Endometrium (tissue), 2 donors: ENCODE results near the gene LARGE1.

Experiments used
- FAIRE-seq: peaks from 2 replicates; lab custom pipeline; 2012; peaks lifted over from hg19 to GRCh38; lab: Jason Lieb, UNC
- donor health status: control.
- donor health status: control.

Gene LARGE1

GRCh38 chr22:33819743-33820142, 100.5 kb downstream of the LARGE1 start:
- no peak for FAIRE-seq

GRCh38 chr22:33817512-33818127, 102.7 kb downstream of the LARGE1 start:
- FAIRE-seq, result no peak

DNA sequence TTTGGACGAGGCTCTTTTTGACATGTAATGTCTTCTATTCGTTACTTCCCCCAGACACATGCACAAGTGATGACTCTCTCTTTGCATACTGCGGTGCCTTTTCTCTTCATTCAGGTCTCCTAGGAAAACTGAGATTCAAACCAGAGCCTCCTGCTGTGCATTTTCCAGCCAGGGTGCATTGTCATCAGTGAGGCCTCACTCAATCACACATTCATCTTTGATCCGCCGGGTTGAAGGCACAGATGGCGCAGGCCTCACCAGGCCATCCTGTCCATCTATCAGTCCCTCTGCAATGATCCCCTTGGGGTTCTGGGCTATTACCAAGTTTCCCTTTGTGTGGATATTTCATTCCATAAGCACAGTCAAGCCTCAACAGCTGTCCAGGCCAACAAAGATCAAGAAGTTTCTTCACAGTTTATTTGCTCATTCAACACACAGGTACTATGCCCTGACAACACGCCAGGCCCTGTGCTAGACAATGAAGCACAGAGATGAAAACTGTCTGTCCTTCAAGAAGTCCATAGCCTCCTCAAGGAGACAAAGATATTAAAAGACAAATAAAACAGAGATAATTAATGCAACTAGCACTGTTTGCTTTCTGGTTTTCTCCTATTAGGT, 107.8 kb downstream of the LARGE1 start:
- no peak for FAIRE-seq

DNA sequence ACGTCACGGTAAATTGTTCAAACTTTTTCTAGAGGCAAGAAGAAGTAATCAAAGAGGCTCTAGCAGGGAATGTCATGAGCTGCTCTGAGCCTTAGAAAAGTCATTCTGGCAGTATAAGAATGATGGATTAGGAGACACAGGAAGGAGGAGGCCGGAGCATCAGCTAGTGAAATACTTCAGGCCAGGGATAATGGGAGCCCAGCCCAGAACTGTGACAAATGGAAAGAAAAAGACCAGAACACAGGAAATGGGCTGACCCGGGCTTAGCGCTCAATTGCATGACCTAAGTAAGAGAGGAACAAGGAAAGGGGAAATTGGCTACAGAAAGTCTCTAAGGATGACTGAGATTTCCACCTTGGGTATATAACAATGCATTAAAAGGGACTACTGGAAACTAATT, 108.6 kb downstream of the LARGE1 start:
- no peak for FAIRE-seq

DNA sequence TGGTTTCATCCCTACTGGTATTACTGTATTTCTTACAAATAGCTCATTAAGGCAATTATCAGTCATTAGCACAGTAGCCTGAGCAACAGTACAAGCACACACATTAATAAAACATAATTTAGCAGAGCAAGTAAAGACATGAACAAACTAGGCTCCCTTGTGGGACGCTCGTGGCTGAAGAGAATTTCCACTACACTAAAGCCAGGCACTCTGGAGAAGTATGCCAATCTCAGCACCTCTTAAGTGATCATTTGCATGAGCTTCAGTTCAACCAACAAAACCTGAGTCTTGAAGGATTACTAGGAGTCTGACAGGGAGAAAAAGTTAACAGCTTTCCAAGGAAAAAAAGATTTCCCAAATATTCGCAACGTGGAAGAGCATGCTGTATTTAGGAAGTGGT, 109.1 kb downstream of the LARGE1 start:
- FAIRE-seq, result no peak

DNA sequence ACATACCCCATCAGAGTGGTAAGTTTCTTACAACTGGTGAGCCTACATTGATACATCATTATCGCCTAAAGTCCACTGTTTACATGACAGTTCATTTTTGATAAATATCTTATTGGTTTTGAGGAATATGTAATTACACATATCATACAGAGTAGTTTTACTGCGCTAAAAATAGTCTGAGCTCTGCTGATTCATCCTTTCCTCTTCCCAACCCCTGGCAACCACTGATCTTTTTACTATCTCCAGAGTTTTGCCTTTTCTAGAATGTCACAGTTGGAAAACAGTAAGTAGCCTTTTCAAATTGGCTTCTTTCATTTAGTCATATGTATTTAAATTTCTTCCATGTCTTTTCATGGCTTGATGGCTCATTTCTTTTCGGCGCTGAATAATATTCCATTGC, 112.8 kb downstream of the LARGE1 start:
- FAIRE-seq, result no peak

DNA sequence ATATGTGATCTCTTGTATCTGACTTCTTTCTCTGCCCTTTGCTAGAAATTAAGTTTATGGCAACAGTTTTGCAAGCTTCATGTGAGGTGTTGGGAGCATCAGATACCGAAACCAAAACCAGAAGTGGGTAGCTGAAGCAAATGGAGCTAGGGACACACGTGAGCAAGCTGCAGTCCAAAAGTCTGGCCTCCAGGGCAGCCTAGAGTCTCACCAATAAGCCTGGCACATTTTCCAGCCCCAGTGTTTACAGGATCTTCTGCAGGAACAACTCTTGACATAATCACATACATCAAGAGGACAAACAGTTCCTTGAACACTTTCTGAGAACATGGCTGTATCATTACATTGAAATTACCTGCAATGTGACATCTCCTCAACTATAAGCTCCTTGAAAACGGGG, 114.1 kb downstream of the LARGE1 start:
- FAIRE-seq, result no peak

GRCh38 chr22:33803371-33804282, 116.6 kb downstream of the LARGE1 start:
- FAIRE-seq, result peak; percentile 74

- no peak for FAIRE-seq
Observed at GRCh38 chr22:33798401-33798800, 121.9 kb downstream of the LARGE1 start.

- no peak for FAIRE-seq
Observed at GRCh38 chr22:33796494-33796893, 123.8 kb downstream of the LARGE1 start.

GRCh38 chr22:33793475-33793874, 126.8 kb downstream of the LARGE1 start:
- no peak for FAIRE-seq

DNA sequence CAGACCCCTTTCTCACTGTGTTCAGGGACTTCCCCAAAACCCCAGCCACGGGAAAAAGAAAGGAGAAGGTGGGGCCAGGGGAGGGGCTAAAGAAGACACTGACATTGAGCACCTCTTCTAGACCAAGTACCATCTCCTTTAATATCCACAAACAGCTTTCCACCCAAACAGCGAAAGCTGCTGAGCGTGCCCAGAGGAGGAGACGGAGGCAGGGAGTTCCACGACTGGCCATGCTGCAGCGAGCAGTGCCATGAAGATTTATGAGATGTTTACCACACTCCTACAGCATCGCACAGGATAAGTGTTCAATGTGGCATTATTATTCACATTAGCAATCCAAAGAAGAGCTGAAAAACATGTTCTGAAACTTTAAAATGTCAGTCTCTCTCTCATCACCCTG, 127.4 kb downstream of the LARGE1 start:
- FAIRE-seq, result no peak

GRCh38 chr22:33789690-33790253, 130.5 kb downstream of the LARGE1 start:
- FAIRE-seq, result no peak

DNA sequence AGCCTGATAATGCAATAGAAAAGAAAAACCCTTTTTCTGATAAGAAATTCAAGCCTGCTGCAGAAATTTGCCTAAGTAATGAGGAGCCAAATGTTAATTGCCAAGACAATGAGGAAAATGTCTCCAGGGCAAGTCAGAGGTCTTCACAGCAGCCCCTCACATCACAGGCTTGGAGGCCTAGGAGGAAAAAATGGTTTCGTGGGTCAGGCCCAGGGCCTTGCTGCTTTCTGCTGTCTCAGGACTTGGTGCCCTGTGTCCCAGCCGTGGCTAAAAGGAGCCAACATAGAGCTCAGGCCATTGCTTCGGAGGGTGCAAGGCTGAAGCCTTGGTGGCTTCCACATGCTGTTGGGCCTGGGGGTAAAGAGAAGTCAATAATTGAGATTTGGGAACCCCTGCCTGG, 131.3 kb downstream of the LARGE1 start:
- FAIRE-seq, result no peak

- FAIRE-seq, result no peak
Observed at GRCh38 chr22:33787645-33788456, 132.4 kb downstream of the LARGE1 start.

DNA sequence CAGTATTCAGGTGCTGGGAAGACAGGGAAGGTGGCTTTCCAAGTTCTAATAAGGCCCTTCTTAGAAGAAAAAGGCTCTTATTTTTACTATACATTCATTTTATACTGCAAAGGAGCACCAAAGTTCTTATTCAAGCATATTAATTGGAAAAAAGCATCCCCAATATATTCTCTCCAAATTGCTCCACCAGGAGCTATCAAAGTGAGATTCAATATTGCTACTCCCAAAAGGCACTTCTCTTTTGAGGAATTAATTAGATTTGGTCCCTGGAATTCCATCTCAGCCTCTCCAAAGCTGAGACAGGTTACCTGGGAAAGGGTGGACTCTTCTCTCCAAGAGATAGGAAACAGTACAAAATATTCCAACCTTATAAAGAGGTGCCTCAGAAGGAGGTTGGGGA, 134.1 kb downstream of the LARGE1 start:
- FAIRE-seq, result no peak

DNA sequence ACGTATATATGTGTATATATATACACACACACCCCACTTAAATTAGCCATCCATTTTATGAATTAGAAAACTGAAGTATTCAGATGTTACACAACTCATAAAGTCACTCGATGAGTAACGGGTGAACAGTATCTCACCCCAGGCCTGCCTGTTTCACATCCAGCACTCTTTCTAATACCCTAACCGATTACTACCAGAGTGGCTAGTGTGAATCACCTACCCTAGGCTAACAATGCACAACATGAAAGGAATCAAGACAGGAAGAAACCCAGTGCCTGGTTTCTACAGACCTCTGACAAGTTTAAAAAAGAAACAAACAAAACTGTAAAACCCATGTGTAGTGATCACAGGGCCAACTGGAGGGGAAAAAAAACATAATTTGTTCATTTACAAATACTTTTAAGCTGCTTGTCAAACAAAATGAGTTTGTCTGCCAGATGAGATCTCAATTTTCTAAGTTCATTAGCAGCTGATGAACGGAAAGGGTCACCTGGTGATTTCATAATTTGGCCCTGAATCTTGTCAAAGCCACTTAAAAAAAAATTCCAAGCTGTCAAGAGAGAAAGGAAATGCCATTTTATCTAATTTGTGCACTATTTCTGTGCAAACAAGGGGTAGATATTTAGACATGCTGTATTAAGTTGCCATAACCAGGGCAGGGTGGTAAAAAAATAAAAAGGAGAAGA, 134.8 kb downstream of the LARGE1 start:
- FAIRE-seq, result no peak

- FAIRE-seq, result no peak
Observed at GRCh38 chr22:33781411-33781810, 138.9 kb downstream of the LARGE1 start.

DNA sequence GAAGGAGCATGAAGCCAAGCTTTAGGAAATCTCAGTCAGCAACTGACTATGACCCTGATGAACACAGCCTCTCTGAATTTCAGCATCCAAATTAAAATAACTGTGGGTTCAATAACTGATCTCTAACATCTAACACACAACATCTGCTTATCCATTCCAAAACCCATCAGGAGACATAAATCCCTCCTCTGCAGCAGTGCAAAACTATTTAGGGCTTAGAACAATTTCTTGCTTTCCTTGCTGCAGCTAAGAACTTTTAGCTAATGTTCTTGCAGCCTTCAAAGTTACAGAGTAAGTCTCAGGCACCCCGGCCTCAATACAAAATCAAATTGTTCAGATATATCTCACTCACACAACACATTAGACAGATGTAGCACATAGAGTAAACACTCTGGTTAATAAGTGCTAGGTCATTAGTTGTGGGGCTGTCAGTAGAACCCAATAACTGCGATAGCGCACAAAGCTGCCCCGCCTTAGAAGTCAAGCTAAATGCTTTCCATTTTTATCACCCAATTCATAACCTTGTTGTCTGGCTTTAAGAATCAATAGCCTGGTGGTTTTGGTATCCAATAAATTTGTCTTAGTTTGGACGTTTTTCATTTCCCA, 139.6 kb downstream of the LARGE1 start:
- no peak for FAIRE-seq

DNA sequence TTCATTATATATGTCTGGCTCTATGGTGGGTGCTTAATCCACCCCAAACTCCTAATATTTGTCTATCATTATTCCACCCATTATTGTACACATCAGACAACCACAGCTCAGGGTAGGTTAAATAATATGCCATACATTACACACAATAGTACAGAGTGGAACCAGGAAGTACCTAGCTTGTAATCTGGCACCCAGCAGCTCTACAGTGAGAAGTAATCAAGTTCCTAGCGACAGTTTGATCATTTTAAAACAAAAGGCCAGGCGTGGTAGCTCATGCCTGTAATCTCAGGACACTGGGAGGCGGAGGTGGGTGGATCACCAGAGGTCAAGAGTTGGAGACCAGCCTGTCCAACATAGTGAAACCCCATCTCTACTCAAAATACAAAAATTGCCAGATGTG, 141.0 kb downstream of the LARGE1 start:
- no peak for FAIRE-seq

GRCh38 chr22:33776491-33776890, 143.8 kb downstream of the LARGE1 start:
- FAIRE-seq, result no peak
